RWPE1 (cell line): ENCODE results near the gene JMJD1C.
A peak's percentile ranks its signal among the peaks of the same experiment; 100 is the strongest.

Experiments
- CTCF ChIA-PET: fragments of 350-600 bp; sonication (Branson Sonifier 250); formaldehyde crosslinking; extraction: SDS; loops from one replicate; lab custom pipeline; 2021; lab: Yijun Ruan, JAX
- POLR2A ChIA-PET: fragments of 400-600 bp; formaldehyde crosslinking; extraction: SDS; loops from one replicate; lab custom pipeline; 2020; ENCODE audit warnings: antibody characterized with exemption; ENCODE audit not compliant: low non-redundant PET; lab: Yijun Ruan, JAX
- DNase-seq: peaks from one replicate; pipeline ENCODE4 v3.0.0; 2012; ENCODE audit warnings: low spot score
- H3K27ac ChIP-seq: fragments of 450-650 bp; 2 replicates; pipeline ENCODE4 v1.5.1; 2017
- CTCF ChIP-seq: fragments of 450-650 bp; conservative IDR thresholded peaks from 2 replicates; pipeline ENCODE4 v1.5.1; 2017; ENCODE audit warnings: low read depth, mild to moderate bottlenecking

JMJD1C gene

GRCh38 chr10:63221950-63222349 lies 243.8 kb downstream of the JMJD1C start:
- no peak for DNase-seq
- POLR2A ChIA-PET = no interaction called here
- H3K27ac ChIP-seq = no peak overlapping the region
- CTCF ChIA-PET = interaction anchor here (0.6 kb wide), 1 partner anchor 20 kb away, joined by 4 read pairs; no protein-coding TSS in a partner anchor
- no peak for TF ChIP-seq CTCF

DNA sequence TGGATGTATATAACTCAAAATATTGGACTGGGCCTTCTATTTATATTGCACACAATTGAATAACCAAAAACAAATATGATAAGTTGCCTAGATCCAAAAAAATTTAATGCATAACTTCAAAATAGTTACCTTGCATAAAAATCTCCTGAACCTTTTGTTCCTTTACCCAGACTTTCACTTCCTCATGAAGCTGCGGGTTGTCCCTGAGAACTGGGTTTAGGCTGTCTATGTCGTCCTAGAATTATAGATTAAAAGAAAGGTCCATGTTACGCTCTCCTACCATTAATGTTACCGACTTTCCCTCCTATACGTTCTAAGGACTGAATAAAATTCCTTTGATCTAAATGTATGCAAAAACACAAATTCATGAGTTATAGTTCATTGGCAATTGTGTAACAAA lies 246.0 kb downstream of the JMJD1C start:
- no peak overlapping the region for H3K27ac ChIP-seq
- no peak for DNase-seq
- CTCF ChIA-PET = no interaction called here
- POLR2A ChIA-PET = interaction anchor here (1.1 kb wide), 1 partner anchor 50 kb away, joined by 4 read pairs; no protein-coding TSS in a partner anchor
- TF ChIP-seq CTCF = no peak

DNA sequence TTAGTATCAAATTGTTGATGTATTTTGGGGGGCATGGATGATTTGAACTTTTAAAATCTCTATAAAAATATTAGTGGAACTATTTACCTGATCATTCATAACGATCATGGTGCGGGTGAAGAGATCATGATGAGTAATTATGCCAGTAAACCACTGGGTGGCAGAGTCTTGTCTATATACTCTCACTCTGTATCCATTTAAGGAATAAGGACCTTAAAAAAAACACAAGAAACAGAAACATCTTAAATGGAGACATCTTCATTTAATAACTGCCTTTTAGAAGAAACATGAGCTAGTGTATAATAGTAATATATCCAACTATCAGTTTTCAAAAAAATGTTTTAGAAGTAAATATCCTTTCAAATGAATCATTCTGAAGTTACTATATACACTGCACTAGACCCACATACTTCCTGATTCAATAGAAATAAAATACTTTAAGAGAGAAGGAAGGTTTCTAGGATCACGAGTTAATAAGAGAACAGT lies 248.6 kb downstream of the JMJD1C start:
- peak; percentile 74 for TF ChIP-seq CTCF
- peak; percentile 41 for DNase-seq
- ChIA-PET CTCF (interaction anchor here (0.6 kb wide), 3 partner anchors 17 to 80 kb away, joined by 3 to 4 read pairs (median 3); no protein-coding TSS in a partner anchor), POLR2A (no interaction called here)
- no peak overlapping the region for H3K27ac ChIP-seq

GRCh38 chr10:63214571-63214970 lies 251.2 kb downstream of the JMJD1C start:
- DNase-seq = no peak
- POLR2A ChIA-PET = no interaction called here
- no peak overlapping the region for H3K27ac ChIP-seq
- TF ChIP-seq CTCF = no peak
- CTCF ChIA-PET = no interaction called here

DNA sequence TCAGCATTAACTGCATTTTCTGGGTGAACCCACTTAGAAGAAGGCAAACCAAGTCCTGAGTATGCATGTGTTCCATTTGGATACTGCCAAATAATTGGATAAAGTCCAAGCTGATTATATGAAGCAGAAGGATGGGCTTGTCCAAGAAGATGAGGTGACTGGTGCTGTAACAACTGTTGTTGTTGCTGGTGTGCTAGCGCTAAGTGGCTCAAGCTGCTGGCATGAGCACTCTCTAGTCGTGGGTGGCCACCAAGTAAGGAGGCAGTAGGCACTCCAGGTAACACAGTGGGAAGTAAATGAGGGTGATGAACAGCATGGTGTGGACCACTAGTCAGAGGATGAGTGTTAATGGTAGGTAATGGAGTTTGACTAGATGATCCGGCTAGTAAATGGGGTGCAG lies 252.3 kb downstream of the JMJD1C start:
- DNase-seq = no peak
- no peak overlapping the region for H3K27ac ChIP-seq
- TF ChIP-seq CTCF = no peak
- POLR2A ChIA-PET = no interaction called here
- CTCF ChIA-PET = interaction anchor here (1.1 kb wide), 1 partner anchor 12 kb away, joined by 5 read pairs; no protein-coding TSS in a partner anchor

DNA sequence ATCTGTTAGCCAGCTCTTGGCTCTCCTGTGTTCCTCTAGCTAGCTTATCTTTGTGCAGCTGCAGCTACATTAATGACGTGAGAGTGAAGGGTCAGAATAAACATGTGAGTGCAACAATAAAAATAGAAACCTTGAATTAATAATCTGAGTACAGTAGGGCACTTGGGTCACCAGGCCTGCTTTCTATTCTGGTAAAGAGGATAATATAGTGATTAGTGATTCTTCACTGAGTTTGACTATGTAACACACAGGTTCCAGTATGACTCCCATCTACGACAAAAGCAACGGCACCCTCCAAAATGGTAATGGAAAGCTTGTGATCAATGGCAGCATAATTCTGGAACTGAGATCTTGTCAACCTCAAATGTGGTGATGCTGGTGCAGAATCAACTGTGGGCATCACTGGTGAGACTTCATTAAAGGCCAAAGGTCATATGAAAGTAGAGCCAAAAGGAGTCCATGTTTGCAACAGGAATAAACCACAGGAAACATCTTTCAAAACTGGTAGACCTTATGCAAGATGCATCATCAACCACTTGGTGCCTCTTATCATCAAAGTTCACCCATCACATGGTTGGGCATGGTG lies 255.1 kb downstream of the JMJD1C start:
- CTCF ChIA-PET = no interaction called here
- POLR2A ChIA-PET = no interaction called here
- H3K27ac ChIP-seq = no peak overlapping the region
- TF ChIP-seq CTCF = no peak
- DNase-seq = no peak
